CD8-positive, alpha-beta memory T cell (primary cell): Measurements from ENCODE around the gene SNUPN. TPM values are rescaled to one million over a fixed set of nuclear protein-coding genes. Genes with fewer than 3 reads are reported as not detected.
"Not testable (repeated sequence)": the region's sequence is repeated elsewhere in the genome, so short reads cannot be mapped to it uniquely, and the experiment has no call there.

Experiments used
- CTCF ChIA-PET: fragments of 350-600 bp; sonication (Branson Sonifier 250); formaldehyde crosslinking; loops from one replicate; lab custom pipeline; 2021; ENCODE audit warnings: antibody characterized with exemption; lab: Charles Lee
- POLR2A ChIA-PET: fragments of 350-600 bp; sonication (Branson Sonifier 250); formaldehyde crosslinking; loops from one replicate; lab custom pipeline; 2021; ENCODE audit warnings: antibody characterized with exemption; lab: Charles Lee
- DNase-seq, 5 donors: peaks; one replicate each; pipeline versions ENCODE4 v3.0.0 to v3.0.0-alpha.2; 2020 to 2022; ENCODE audit warnings: mixed read lengths in 1 of 5
- H3K27ac ChIP-seq: one replicate; pipeline ENCODE4 v1.7.0; 2013; ENCODE audit warnings: low read depth, mild to moderate bottlenecking, low read length, moderate library complexity
- H3K27me3 ChIP-seq: 2 replicates; pipeline ENCODE4 v1.7.0; 2013; ENCODE audit warnings: low read length, mild to moderate bottlenecking; ENCODE audit not compliant: insufficient read depth, poor library complexity, severe bottlenecking
- H3K36me3 ChIP-seq: 2 replicates; pipeline ENCODE4 v1.7.0; 2013; ENCODE audit warnings: mild to moderate bottlenecking, low read length, moderate library complexity; ENCODE audit not compliant: insufficient read depth
- H3K4me1 ChIP-seq: 2 replicates; pipeline ENCODE4 v1.7.0; 2013; ENCODE audit warnings: mild to moderate bottlenecking, low read length, moderate library complexity; ENCODE audit not compliant: insufficient read depth
- H3K4me3 ChIP-seq: 2 replicates; pipeline ENCODE4 v1.7.0; 2013; ENCODE audit warnings: mild to moderate bottlenecking, low read length
- H3K9me3 ChIP-seq: 2 replicates; pipeline ENCODE4 v1.7.0; 2013; ENCODE audit warnings: mild to moderate bottlenecking, low read length
- H3K27ac Mint-ChIP-seq, 8 donors: one replicate each; pipeline ENCODE4 v1.8.0; 2020 to 2021; ENCODE audit warnings: mixed read lengths in 8 of 8, mild to moderate bottlenecking in 6 of 8, inconsistent platforms in 3 of 8, moderate library complexity in 3 of 8
- H3K27me3 Mint-ChIP-seq, 2 donors: one replicate each; pipeline ENCODE4 v1.8.0; 2020 to 2021; ENCODE audit warnings: mixed read lengths in 2 of 2, mild to moderate bottlenecking in 1 of 2, moderate library complexity in 1 of 2
- H3K36me3 Mint-ChIP-seq, 3 donors: one replicate each; pipeline ENCODE4 v1.8.0; 2020 to 2021; ENCODE audit warnings: mixed read lengths in 3 of 3, inconsistent platforms in 1 of 3, mild to moderate bottlenecking in 1 of 3
- H3K4me1 Mint-ChIP-seq, 3 donors: one replicate each; pipeline ENCODE4 v1.8.0; 2020 to 2021; ENCODE audit warnings: mixed read lengths in 3 of 3, inconsistent platforms in 1 of 3, mild to moderate bottlenecking in 1 of 3
- H3K4me3 Mint-ChIP-seq, 7 donors: one replicate each; pipeline ENCODE4 v1.8.0; 2020 to 2021; ENCODE audit warnings: mixed read lengths in 7 of 7, mild to moderate bottlenecking in 6 of 7, moderate library complexity in 4 of 7, inconsistent platforms in 2 of 7
- H3K9me3 Mint-ChIP-seq, 5 donors: one replicate each; pipeline ENCODE4 v1.8.0; 2020 to 2022; ENCODE audit warnings: mixed read lengths in 5 of 5, mild to moderate bottlenecking in 3 of 5, moderate library complexity in 2 of 5, inconsistent platforms in 1 of 5
- polyA plus RNA-seq: library from polyadenylated mRNA; unstranded; fragments of 300-500 nt; fragmentation: Illumina TruSeq; gene quantifications from one replicate; pipeline ENCODE4 v1.2.3, GENCODE V29; 2021
- total RNA-seq, 2 experiments: library from RNA; stranded (reverse); gene quantifications; one replicate each; pipeline ENCODE4 v1.2.3, GENCODE V29; 2021

SNUPN gene
- total and polyA plus RNA-seq, 3 experiments from 2014 or later: 24.6 to 37.4 (median 26.9) TPM

DNA sequence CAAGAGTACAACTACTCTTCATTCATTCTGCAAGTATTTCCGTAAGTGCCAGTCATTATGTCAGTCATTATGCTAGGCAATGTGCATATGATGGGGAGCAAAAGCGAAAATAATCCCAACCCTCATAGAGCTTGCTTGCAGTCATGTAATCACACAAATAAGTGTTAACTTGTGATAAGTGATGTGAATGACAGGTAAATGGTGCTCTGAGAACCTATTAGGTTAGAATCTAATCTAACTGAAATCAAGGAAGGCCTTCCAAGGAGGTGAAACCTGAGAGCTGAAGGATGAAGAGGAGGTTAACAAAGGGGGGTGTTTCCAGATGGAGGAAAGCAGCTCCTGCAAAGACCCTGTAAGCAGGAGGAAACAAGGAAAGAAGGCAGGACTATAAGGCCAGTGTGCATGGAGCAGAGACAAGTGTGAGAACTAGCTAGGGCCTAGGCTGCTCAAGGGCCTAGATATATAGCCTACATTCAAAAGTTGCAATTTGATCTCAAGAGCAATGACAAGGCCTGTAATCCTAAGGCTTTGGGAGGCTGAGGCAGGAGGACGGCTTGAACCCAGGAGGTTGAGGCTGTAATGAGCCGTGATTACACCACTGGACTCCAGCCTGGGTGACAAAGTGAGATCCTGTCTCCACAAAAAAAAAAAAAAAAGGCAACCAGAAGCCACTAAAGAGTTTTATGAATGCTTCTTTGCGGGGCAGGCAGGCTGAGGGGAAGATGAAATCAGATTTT lies 51.7 kb downstream of the SNUPN start:
- peak overlapping the region; percentile 1 to 80 (median 54) for H3K27ac Mint-ChIP-seq
- ChIA-PET POLR2A (no interaction called here), CTCF (interaction anchor here (1.3 kb wide), 1 partner anchor 18 kb away, joined by 3 read pairs; no protein-coding TSS in a partner anchor)
- Histone ChIP-seq H3K27me3 (no peaks in the 10 kb centered on the region), H3K9me3 (no peaks in the 10 kb centered on the region), H3K36me3 (no peaks in the 10 kb centered on the region), H3K4me1 (peaks cover 5% of the 10 kb centered on the region), H3K27ac (no peak overlapping the region), H3K4me3 (no peak overlapping the region)
- peaks cover 38 to 42% (median 41%) of the 10 kb centered on the region in 3 donors for H3K4me1 Mint-ChIP-seq
- peak overlapping the region in 3 of 7 donors; percentile 5 to 18 (median 8) for H3K4me3 Mint-ChIP-seq
- H3K27me3 Mint-ChIP-seq: no peaks in the 10 kb centered on the region
- H3K9me3 Mint-ChIP-seq: no peaks in the 10 kb centered on the region
- no peak for DNase-seq
- peaks cover 0 to 9% (median 0%) of the 10 kb centered on the region in 3 donors for H3K36me3 Mint-ChIP-seq

DNA sequence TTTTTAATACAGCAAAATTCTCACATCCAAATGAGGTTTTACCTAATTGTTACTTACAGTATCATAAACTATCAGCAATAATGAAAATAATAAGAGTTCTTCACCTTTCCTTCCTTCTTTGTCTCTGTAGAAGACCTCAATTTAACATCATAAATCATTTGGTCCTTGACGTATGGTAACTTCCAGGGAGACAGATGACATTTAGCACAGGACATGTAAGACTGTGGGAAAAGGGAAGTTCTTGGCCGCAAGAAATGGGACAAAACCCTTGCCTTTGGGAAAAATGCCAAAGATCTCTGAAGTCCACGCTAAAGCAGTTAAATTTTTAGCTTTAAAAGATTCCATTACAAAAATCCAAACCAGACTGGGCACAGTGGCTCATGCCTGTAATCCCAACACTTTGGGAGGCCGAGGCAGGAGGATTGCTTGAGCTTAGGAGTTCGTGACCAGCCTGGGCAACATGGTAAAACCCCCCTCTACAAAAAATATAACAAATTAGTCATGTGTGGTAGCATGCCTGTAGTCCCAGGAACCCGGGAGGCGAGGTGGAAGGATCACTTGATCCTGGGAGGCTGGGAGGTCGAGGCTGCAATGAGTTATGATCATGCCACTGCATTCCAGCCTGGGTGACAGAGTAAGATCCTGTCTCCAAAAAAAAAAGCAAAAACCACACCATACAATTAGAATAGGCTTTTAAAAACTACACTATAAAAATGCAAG lies 55.2 kb downstream of the SNUPN start:
- peaks cover 5% of the 10 kb centered on the region for H3K4me1 ChIP-seq
- peak overlapping the region in 1 of 8 donors; percentile 29 for H3K27ac Mint-ChIP-seq
- no peak overlapping the region for H3K4me3 Mint-ChIP-seq
- ChIA-PET POLR2A (interaction anchor here (1.0 kb wide), 1 partner anchor 7 kb away, joined by 3 read pairs; no protein-coding TSS in a partner anchor), CTCF (no interaction called here)
- H3K36me3 Mint-ChIP-seq: peaks cover 0 to 4% (median 0%) of the 10 kb centered on the region in 3 donors
- no peaks in the 10 kb centered on the region for H3K27me3 ChIP-seq
- H3K9me3 ChIP-seq: no peaks in the 10 kb centered on the region
- H3K27me3 Mint-ChIP-seq: no peaks in the 10 kb centered on the region
- no peak for DNase-seq
- H3K4me3 ChIP-seq: no peak overlapping the region
- no peak overlapping the region for H3K27ac ChIP-seq
- no peaks in the 10 kb centered on the region for H3K9me3 Mint-ChIP-seq
- H3K36me3 ChIP-seq: no peaks in the 10 kb centered on the region
- peaks cover 28 to 39% (median 36%) of the 10 kb centered on the region in 3 donors for H3K4me1 Mint-ChIP-seq

DNA sequence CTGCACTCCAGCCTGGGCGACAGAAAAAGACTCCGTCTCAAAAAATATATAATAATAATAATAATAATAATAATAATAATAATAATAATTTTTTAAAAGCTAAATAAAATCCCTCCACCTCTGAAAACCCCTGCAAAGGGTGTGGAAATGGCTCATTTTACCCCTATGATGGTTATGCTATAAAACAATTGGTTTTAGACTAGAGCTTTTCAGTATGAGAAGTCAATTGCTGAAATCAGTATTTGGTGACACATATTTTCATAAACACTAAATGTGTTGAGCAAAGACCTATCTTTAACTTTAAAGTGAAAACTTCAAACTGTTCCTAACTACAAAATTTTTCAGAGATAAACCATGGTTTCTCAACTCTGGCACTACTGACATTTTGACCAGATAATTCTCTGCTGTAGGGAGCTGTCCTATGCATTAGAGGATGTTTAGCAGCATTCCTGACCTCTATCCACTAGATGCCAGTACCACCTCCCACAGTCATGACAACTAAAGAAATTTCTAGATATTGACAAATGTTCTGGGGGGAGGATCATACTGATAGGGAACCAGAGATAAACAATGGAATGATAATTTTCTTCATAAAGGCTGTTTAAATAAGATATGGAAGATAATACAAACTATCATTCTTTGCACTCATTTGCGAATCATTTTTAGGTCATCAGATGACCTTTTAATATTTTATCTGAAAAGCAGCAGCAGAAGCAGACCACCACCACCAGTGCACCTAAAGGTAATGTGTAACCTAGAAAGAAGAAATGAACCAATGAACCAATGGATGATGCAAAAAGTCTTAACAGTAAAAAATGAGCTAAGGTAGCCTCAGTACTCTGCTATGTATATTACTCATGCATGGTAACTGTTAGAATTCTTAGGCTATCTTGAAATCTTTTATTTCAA lies 60.2 kb downstream of the SNUPN start:
- Histone ChIP-seq H3K4me3 (no peak overlapping the region), H3K27me3 (no peaks in the 10 kb centered on the region), H3K4me1 (no peaks in the 10 kb centered on the region), H3K36me3 (no peaks in the 10 kb centered on the region), H3K27ac (no peak overlapping the region), H3K9me3 (no peaks in the 10 kb centered on the region)
- Mint-ChIP-seq H3K36me3 (peaks cover 0 to 6% (median 0%) of the 10 kb centered on the region in 3 donors), H3K9me3 (no peaks in the 10 kb centered on the region), H3K4me1 (peaks cover 17 to 32% (median 28%) of the 10 kb centered on the region in 3 donors), H3K4me3 (no peak overlapping the region), H3K27ac (peak overlapping the region in 1 of 8 donors; percentile 8), H3K27me3 (no peaks in the 10 kb centered on the region)
- POLR2A ChIA-PET: no interaction called here
- CTCF ChIA-PET: no interaction called here
- DNase-seq: no peak

DNA sequence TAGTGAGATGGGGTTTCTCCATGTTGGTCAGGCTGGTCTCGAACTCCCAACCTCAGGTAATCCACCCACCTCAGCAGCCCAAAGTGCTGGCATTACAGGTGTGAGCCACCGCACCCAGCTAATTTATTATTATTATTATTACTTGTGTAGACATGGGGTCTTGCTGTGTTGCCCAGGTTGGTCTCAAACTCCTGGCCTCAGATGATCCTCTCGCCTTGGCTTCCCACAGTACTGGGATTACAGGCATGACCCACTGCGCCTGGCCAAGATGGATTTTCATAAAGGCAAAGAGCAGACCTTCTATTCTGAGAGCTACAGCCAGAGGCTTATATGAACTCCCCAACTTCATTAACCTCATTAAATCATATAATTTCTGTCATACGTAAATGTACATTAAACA lies 63.6 kb downstream of the SNUPN start:
- no peaks in the 10 kb centered on the region for H3K4me1 ChIP-seq
- H3K36me3 ChIP-seq: no peaks in the 10 kb centered on the region
- Mint-ChIP-seq H3K27me3 (no peaks in the 10 kb centered on the region), H3K27ac (peak overlapping the region in 1 of 8 donors; percentile 12), H3K9me3 (no peaks in the 10 kb centered on the region), H3K4me1 (peaks cover 9 to 24% (median 18%) of the 10 kb centered on the region in 3 donors), H3K36me3 (peaks cover 0 to 8% (median 0%) of the 10 kb centered on the region in 3 donors), H3K4me3 (no peak overlapping the region)
- ChIA-PET POLR2A (no interaction called here), CTCF (no interaction called here)
- H3K27me3 ChIP-seq: no peaks in the 10 kb centered on the region
- no peak for DNase-seq
- H3K4me3 ChIP-seq: no peak overlapping the region
- no peaks in the 10 kb centered on the region for H3K9me3 ChIP-seq
- no peak overlapping the region for H3K27ac ChIP-seq

DNA sequence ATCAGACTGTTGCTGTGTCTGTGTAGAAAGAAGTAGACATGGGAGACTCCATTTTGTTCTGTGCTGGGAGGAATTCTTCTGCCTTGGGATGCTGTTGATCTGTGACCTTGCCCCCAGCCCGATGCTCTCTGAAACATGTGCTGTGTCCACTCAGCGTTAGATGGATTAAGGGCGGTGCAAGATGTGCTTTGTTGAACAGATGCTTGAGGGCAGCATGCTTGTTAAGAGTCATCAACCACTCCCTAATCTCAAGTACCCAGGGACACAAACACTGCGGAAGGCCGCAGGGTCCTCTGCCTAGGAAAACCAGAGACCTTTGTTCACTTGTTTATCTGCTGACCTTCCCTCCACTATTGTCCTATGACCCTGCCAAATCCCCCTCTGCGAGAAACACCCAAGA lies 66.2 kb downstream of the SNUPN start:
- H3K9me3 ChIP-seq, H3K27ac Mint-ChIP-seq, CTCF ChIA-PET, H3K27me3 ChIP-seq, H3K9me3 Mint-ChIP-seq, H3K27ac ChIP-seq, POLR2A ChIA-PET, H3K36me3 Mint-ChIP-seq, H3K27me3 Mint-ChIP-seq, H3K4me1 ChIP-seq, H3K36me3 ChIP-seq, H3K4me3 Mint-ChIP-seq, H3K4me3 ChIP-seq, DNase-seq: not testable (repeated sequence)
- peaks cover 6 to 20% (median 17%) of the 10 kb centered on the region in 3 donors for H3K4me1 Mint-ChIP-seq

DNA sequence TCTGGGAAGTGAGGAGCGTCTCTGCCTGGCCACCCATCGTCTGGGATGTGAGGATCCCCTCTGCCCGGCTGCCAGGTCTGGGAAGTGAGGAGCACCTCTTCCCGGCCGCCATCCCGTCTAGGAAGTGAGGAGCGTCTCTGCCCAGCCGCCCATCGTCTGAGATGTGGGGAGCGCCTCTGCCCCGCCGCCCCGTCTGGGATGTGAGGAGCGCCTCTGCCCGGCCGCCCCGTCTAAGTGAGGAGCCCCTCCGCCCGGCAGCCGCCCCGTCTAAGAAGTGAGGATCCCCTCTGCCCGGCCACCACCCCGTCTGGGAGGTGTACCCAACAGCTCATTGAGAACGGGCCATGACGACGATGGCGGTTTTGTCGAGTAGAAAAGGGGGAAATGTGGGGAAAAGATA lies 66.6 kb downstream of the SNUPN start:
- POLR2A ChIA-PET, DNase-seq, H3K4me3 ChIP-seq, H3K4me3 Mint-ChIP-seq, H3K27ac Mint-ChIP-seq, H3K27me3 Mint-ChIP-seq, CTCF ChIA-PET, H3K9me3 Mint-ChIP-seq, H3K9me3 ChIP-seq, H3K4me1 ChIP-seq, H3K27ac ChIP-seq, H3K27me3 ChIP-seq, H3K36me3 Mint-ChIP-seq, H3K36me3 ChIP-seq: not testable (repeated sequence)
- H3K4me1 Mint-ChIP-seq: peaks cover 6 to 20% (median 17%) of the 10 kb centered on the region in 3 donors

DNA sequence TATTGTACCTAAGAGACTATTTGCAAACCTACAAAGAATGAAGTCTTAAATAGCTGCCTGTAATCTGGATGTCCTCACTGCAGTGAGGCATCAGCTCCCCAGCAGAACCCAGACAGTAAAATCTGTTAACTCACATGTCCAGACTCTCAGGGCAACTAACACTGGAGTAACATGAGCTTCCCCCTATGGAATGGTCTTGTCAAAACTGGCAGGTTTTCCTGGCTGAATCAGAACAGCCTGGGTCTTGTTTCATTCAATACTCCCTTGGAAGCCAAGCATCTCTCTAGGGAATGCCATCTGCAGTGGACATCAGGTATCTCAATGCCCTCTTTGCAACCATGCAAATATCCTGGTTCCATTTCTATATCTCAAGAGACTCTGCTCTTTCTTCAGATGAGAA lies 70.8 kb downstream of the SNUPN start:
- ChIA-PET POLR2A (no interaction called here), CTCF (interaction anchor here (0.7 kb wide), 1 partner anchor 15 kb away, joined by 4 read pairs; no protein-coding TSS in a partner anchor)
- Mint-ChIP-seq H3K27ac (peak overlapping the region in 2 of 8 donors; percentile 12 to 52), H3K4me1 (peaks cover 9 to 22% (median 22%) of the 10 kb centered on the region in 3 donors), H3K4me3 (no peak overlapping the region), H3K36me3 (peaks cover 0 to 5% (median 2%) of the 10 kb centered on the region in 3 donors), H3K27me3 (no peaks in the 10 kb centered on the region), H3K9me3 (no peaks in the 10 kb centered on the region)
- Histone ChIP-seq H3K4me3 (no peak overlapping the region), H3K27me3 (no peaks in the 10 kb centered on the region), H3K4me1 (no peaks in the 10 kb centered on the region), H3K36me3 (no peaks in the 10 kb centered on the region), H3K9me3 (no peaks in the 10 kb centered on the region), H3K27ac (no peak overlapping the region)
- no peak for DNase-seq
